ENCODE data around the gene DHFR. TPM values are rescaled to one million over a fixed set of nuclear protein-coding genes. Genes with fewer than 3 reads are reported as not detected.

The DHFR gene
- total RNA-seq, 1 experiment from 2014 or later: 72.2 TPM

DNA sequence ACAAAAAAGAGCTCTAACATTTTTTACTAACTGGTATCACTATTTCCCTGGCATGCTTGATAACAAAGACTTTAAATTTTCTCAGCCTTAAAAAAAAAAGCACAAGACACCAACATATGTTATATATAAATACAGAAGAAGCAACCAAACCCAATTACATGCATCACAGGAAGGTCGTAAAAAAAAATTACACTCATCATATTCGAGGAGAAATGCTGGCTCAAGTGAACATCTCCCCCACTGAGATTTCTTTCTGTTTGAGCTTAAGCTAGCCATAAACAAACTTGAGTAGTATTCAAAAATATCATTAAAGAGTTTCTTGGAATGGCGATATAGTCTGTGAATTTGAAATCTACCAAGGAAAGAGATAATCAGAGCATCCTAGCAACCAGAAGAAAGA, 7.9 kb downstream of the DHFR start:
- Histone ChIP-seq H2AFZ (ENCODE audit: low read length) (no peak overlapping the region), H3K4ac (ENCODE audit: low read depth, low read length) (no peak overlapping the region), H4K20me1 (ENCODE audit: control insufficient read depth, insufficient read depth, insufficient read length) (no peaks in the 10 kb centered on the region), H4K91ac (ENCODE audit: insufficient read length, low read depth, low read length) (no peak overlapping the region), H2BK5ac (ENCODE audit: insufficient read length, low read length) (no peak overlapping the region), H2BK120ac (ENCODE audit: low read depth, low read length, poor library complexity, severe bottlenecking) (no peak overlapping the region), H2BK12ac (ENCODE audit: insufficient read length, low read depth, low read length) (no peak overlapping the region), H3K56ac (ENCODE audit: insufficient read length, low read depth, low read length) (no peak overlapping the region), H3K4me2 (ENCODE audit: insufficient read depth, insufficient read length, low read length) (no peak overlapping the region), H3K23ac (ENCODE audit: insufficient read length, low read depth, low read length) (no peak overlapping the region), H3K9me3 (ENCODE audit: control insufficient read depth, low read depth, low read length) (no peaks in the 10 kb centered on the region), H2BK20ac (ENCODE audit: low read depth, low read length, poor library complexity, severe bottlenecking) (no peak overlapping the region), H4K8ac (replicated peaks; ENCODE audit: insufficient read length, low read depth, low read length) (no peak overlapping the region), H3K79me1 (ENCODE audit: insufficient read depth, low read depth, low read length, poor library complexity, severe bottlenecking) (peaks cover 3% of the 10 kb centered on the region), H3T11ph (ENCODE audit: low read length) (no peak overlapping the region), H4K5ac (ENCODE audit: insufficient read length, low read depth, low read length) (no peak overlapping the region), H3K23me2 (ENCODE audit: insufficient read length, low read depth, low read length, poor library complexity, severe bottlenecking) (no peaks in the 10 kb centered on the region), H3K9ac (ENCODE audit: extremely low read depth, insufficient read length, low read length) (no peak overlapping the region), H3K18ac (ENCODE audit: insufficient read length, low read depth, low read length) (no peak overlapping the region), H2AK5ac (ENCODE audit: insufficient read length, low read length) (no peak overlapping the region), H3K27ac (ENCODE audit: insufficient read length, low read depth, low read length) (no peak overlapping the region), H3K14ac (ENCODE audit: insufficient read depth, low read length) (no peak overlapping the region), H2BK15ac (ENCODE audit: low read depth, low read length) (no peak overlapping the region), H3K4me1 (ENCODE audit: insufficient read depth, low read length) (no peaks in the 10 kb centered on the region), H3K27me3 (ENCODE audit: insufficient read depth, low read length) (no peaks in the 10 kb centered on the region), H3K79me2 (ENCODE audit: insufficient read depth, low read length) (no peaks in the 10 kb centered on the region)
- TF ChIP-seq, protein P1, sequence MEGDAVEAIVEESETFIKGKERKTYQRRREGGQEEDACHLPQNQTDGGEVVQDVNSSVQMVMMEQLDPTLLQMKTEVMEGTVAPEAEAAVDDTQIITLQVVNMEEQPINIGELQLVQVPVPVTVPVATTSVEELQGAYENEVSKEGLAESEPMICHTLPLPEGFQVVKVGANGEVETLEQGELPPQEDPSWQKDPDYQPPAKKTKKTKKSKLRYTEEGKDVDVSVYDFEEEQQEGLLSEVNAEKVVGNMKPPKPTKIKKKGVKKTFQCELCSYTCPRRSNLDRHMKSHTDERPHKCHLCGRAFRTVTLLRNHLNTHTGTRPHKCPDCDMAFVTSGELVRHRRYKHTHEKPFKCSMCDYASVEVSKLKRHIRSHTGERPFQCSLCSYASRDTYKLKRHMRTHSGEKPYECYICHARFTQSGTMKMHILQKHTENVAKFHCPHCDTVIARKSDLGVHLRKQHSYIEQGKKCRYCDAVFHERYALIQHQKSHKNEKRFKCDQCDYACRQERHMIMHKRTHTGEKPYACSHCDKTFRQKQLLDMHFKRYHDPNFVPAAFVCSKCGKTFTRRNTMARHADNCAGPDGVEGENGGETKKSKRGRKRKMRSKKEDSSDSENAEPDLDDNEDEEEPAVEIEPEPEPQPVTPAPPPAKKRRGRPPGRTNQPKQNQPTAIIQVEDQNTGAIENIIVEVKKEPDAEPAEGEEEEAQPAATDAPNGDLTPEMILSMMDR (conservative IDR thresholded peaks at IDR 0.05): no peak
- no peak for DNase-seq
- H3K27ac Mint-ChIP-seq: no peak overlapping the region
- H3K36me3 Mint-ChIP-seq (ENCODE audit: insufficient read depth in 1 of 3, low read depth in 3 of 3): peaks cover 44 to 67% (median 64%) of the 10 kb centered on the region in 3 experiments
- H3K9me3 Mint-ChIP-seq: no peaks in the 10 kb centered on the region; a peak in 1 of 5 replicates
- WGBS (ENCODE audit: extremely low coverage, insufficient read length, low lambda C conversion rate): no CpG with 5 or more reads among the region's 3 CpGs
- H3K27me3 Mint-ChIP-seq (ENCODE audit: low read depth): no peaks in the 10 kb centered on the region
- no peak overlapping the region for H3K4me3 Mint-ChIP-seq
- H3K4me1 Mint-ChIP-seq: no peaks in the 10 kb centered on the region
